ENCODE data around the gene SNX9. TPM values are rescaled to one million over a fixed set of nuclear protein-coding genes. Genes with fewer than 3 reads are reported as not detected.

SNX9 gene
- total and polyA plus RNA-seq, 7 donors, result 42.6 to 72.6 (median 63.0) TPM

GRCh38 chr6:157984128-157984527, 161.1 kb downstream of the SNX9 start:
- Histone ChIP-seq H3K9me3 (no peaks in the 10 kb centered on the region), H3K4me1 (peaks cover 0 to 48% (median 38%) of the 10 kb centered on the region in 4 donors), H3K27ac (peak overlapping the region; percentile 83 to 94 (median 86)), H3K27me3 (no peaks in the 10 kb centered on the region), H3K4me3 (no peak overlapping the region), H3K36me3 (no peaks in the 10 kb centered on the region)
- TF ChIP-seq CTCF (IDR thresholded peaks at IDR 0.05), result no peak
- TF ChIP-seq POLR2A (IDR thresholded peaks at IDR 0.05), result no peak
- no peak for TF ChIP-seq POLR2AphosphoS5 (IDR thresholded peaks at IDR 0.05)
- TF ChIP-seq EP300 (IDR thresholded peaks at IDR 0.05), result no peak
- WGBS, 2 donors, result 91 to 92% methylated on average over 4 of the region's 4 CpGs
- intact Hi-C loops (cut with DNase I), result loop anchor here (5.0 kb wide), 2 partner anchors 33 to 183 kb away; partner anchors contain the start of genes GTF2H5 and SERAC1
- no peak for DNase-seq

GRCh38 chr6:157984686-157985225, 161.7 kb downstream of the SNX9 start:
- TF ChIP-seq EP300 (IDR thresholded peaks at IDR 0.05), result no peak
- TF ChIP-seq CTCF (IDR thresholded peaks at IDR 0.05), result no peak
- TF ChIP-seq POLR2AphosphoS5 (IDR thresholded peaks at IDR 0.05), result no peak
- no peak for TF ChIP-seq POLR2A (IDR thresholded peaks at IDR 0.05)
- Histone ChIP-seq H3K27me3 (no peaks in the 10 kb centered on the region), H3K4me3 (no peak overlapping the region), H3K27ac (peak overlapping the region; percentile 45 to 94 (median 74)), H3K4me1 (peaks cover 0 to 52% (median 43%) of the 10 kb centered on the region in 4 donors), H3K9me3 (no peaks in the 10 kb centered on the region), H3K36me3 (no peaks in the 10 kb centered on the region)
- intact Hi-C loops (cut with DNase I), result loop anchor here (5.0 kb wide), 2 partner anchors 33 to 183 kb away; partner anchors contain the start of genes GTF2H5 and SERAC1
- peak; percentile 39 for DNase-seq
- 68 to 71% methylated on average over 14 of the region's 14 CpGs for WGBS, 2 donors

- intact Hi-C loops (cut with DNase I), result no loop called here
- WGBS, 2 donors, result 12 to 62% methylated on average over 13 of the region's 13 CpGs
- Histone ChIP-seq H3K27me3 (no peaks in the 10 kb centered on the region), H3K9me3 (no peaks in the 10 kb centered on the region), H3K27ac (peak overlapping the region; percentile 45 to 94 (median 74)), H3K4me1 (peaks cover 0 to 60% (median 51%) of the 10 kb centered on the region in 4 donors), H3K4me3 (no peak overlapping the region), H3K36me3 (no peaks in the 10 kb centered on the region)
- no peak for TF ChIP-seq POLR2AphosphoS5 (IDR thresholded peaks at IDR 0.05)
- no peak for TF ChIP-seq CTCF (IDR thresholded peaks at IDR 0.05)
- TF ChIP-seq EP300 (IDR thresholded peaks at IDR 0.05), result no peak
- no peak for TF ChIP-seq POLR2A (IDR thresholded peaks at IDR 0.05)
- DNase-seq, result peak; percentile 56
Observed at GRCh38 chr6:157985378-157986155, 162.5 kb downstream of the SNX9 start.

GRCh38 chr6:157987788-157988699, 165.0 kb downstream of the SNX9 start:
- Histone ChIP-seq H3K4me3 (no peak overlapping the region), H3K4me1 (peaks cover 0 to 47% (median 44%) of the 10 kb centered on the region in 4 donors), H3K27ac (peak overlapping the region; percentile 67 to 77 (median 74)), H3K36me3 (no peaks in the 10 kb centered on the region), H3K9me3 (no peaks in the 10 kb centered on the region), H3K27me3 (no peaks in the 10 kb centered on the region)
- 88 to 93% methylated on average over 20 of the region's 20 CpGs for WGBS, 2 donors
- TF ChIP-seq POLR2AphosphoS5 (IDR thresholded peaks at IDR 0.05), result no peak
- no peak for TF ChIP-seq CTCF (IDR thresholded peaks at IDR 0.05)
- no peak for TF ChIP-seq EP300 (IDR thresholded peaks at IDR 0.05)
- no peak for TF ChIP-seq POLR2A (IDR thresholded peaks at IDR 0.05)
- DNase-seq, result peak; percentile 53
- intact Hi-C loops (cut with DNase I), result no loop called here
